Prostate gland (tissue), 2 donors: ENCODE results near the gene AARS2. TPM values are rescaled to one million over a fixed set of nuclear protein-coding genes. Genes with fewer than 3 reads are reported as not detected.
"Not testable (repeated sequence)": the region's sequence is repeated elsewhere in the genome, so short reads cannot be mapped to it uniquely, and the experiment has no call there.

Experiments used
- DNase-seq: peaks from one replicate; pipeline ENCODE4 v3.0.0-alpha.2; 2019; ENCODE audit warnings: low spot score
- H3K27ac ChIP-seq, 2 donors: fragments of 200-600 bp; sonication (generic); 2 replicates each; pipeline ENCODE4 v1.5.1; 2017 to 2019
- H3K27me3 ChIP-seq: fragments of 200-600 bp; sonication (generic); replicated peaks from 2 replicates; pipeline ENCODE4 v1.5.1; 2019; ENCODE audit not compliant: insufficient read depth
- H3K36me3 ChIP-seq, 2 donors: fragments of 200-600 bp; sonication (generic); 1 replicate in 1 of 2; 2 replicates in 1 of 2; pipeline versions ENCODE4 v1.5.1 to v1.8.1; 2017 to 2019
- H3K4me1 ChIP-seq: fragments of 200-600 bp; sonication (generic); replicated peaks from 2 replicates; pipeline ENCODE4 v1.5.1; 2019
- H3K4me3 ChIP-seq, 2 donors: fragments of 200-600 bp; sonication (generic); 2 replicates each; pipeline ENCODE4 v1.5.1; 2017 to 2019
- H3K9me3 ChIP-seq: fragments of 200-600 bp; sonication (generic); 2 replicates; pipeline ENCODE4 v1.5.1; 2017
- CTCF ChIP-seq, 4 experiments: fragments of 200-600 bp in 2 of 4; fragments of 450-650 bp in 2 of 4; sonication (generic) in 2 of 4; IDR thresholded peaks; 1 replicate in 3 of 4; 2 replicates in 1 of 4; pipeline ENCODE4 v1.5.1; 2016 to 2019; ENCODE audit warnings: antibody characterized with exemption in 4 of 4, mild to moderate bottlenecking in 2 of 4, moderate library complexity in 2 of 4
- POLR2A ChIP-seq: fragments of 450-650 bp; IDR thresholded peaks from one replicate; pipeline ENCODE4 v1.6.1; 2016; ENCODE audit warnings: antibody characterized with exemption, mild to moderate bottlenecking
- POLR2AphosphoS5 ChIP-seq: sonication (generic); formaldehyde crosslinking; IDR thresholded peaks from one replicate; pipeline ENCODE4 v1.6.1; 2017; ENCODE audit warnings: antibody characterized with exemption
- WGBS: methylation state at CpG from one replicate; pipeline ENCODE4 v1.1.5; 2018; 5-methylcytosine and 5-hydroxymethylcytosine counted together
- intact Hi-C: fragments of 100-400 bp; cut with DNase I; formaldehyde crosslinking; loops from one replicate; pipeline ENCODE4 v1.14.2; 2022
- total RNA-seq, 2 donors: library from RNA; depleted of rRNA; stranded (reverse); fragments of >200 nt; gene quantifications; one replicate each; pipeline ENCODE4 v1.1.0, GENCODE V29; 2016

AARS2 gene
- total RNA-seq, 2 donors from 2014 or later = 17.4 to 19.4 TPM

GRCh38 chr6:44353336-44353735 is 40.2 kb upstream of the AARS2 start:
- peak; percentile 34 for DNase-seq
- H3K27ac ChIP-seq = peak overlapping the region in 1 of 2 donors; percentile 41
- H3K36me3 ChIP-seq = no peaks in the 10 kb centered on the region
- intact Hi-C loops = no loop called here
- no peaks in the 10 kb centered on the region for H3K9me3 ChIP-seq
- no peaks in the 10 kb centered on the region for H3K4me1 ChIP-seq
- no peak overlapping the region for H3K4me3 ChIP-seq
- H3K27me3 ChIP-seq = no peaks in the 10 kb centered on the region
- TF ChIP-seq POLR2AphosphoS5 = peak; percentile 44
- no peak for TF ChIP-seq CTCF (IDR thresholded peaks at IDR 0.05)
- 40% methylated on average over 2 of the region's 2 CpGs for WGBS

- intact Hi-C loops = no loop called here
- 80% methylated on average over 4 of the region's 4 CpGs for WGBS
- TF ChIP-seq POLR2AphosphoS5 (no peak), POLR2A (no peak), CTCF (IDR thresholded peaks at IDR 0.05) (no peak)
These were observed 39.1 kb upstream of the AARS2 start for GRCh38 chr6:44352259-44352658.

GRCh38 chr6:44350650-44350994 is 37.5 kb upstream of the AARS2 start:
- H3K27me3 ChIP-seq, H3K4me3 ChIP-seq, H3K36me3 ChIP-seq, H3K4me1 ChIP-seq, H3K9me3 ChIP-seq, intact Hi-C loops, DNase-seq, H3K27ac ChIP-seq: not testable (repeated sequence)
- 79% methylated on average over 4 of the region's 4 CpGs for WGBS

More at GRCh38 chr6:44352259-44352658, 39.1 kb upstream of the AARS2 start:
- no peaks in the 10 kb centered on the region for H3K9me3 ChIP-seq
- H3K4me1 ChIP-seq = no peaks in the 10 kb centered on the region
- no peaks in the 10 kb centered on the region for H3K27me3 ChIP-seq
- no peak overlapping the region for H3K27ac ChIP-seq
- no peak overlapping the region for H3K4me3 ChIP-seq
- no peak for DNase-seq
- H3K36me3 ChIP-seq = no peaks in the 10 kb centered on the region

GRCh38 chr6:44349904-44350649 is 36.9 kb upstream of the AARS2 start:
- Histone ChIP-seq H3K4me3 (no peak overlapping the region), H3K4me1 (no peaks in the 10 kb centered on the region), H3K9me3 (no peaks in the 10 kb centered on the region), H3K36me3 (no peaks in the 10 kb centered on the region), H3K27ac (no peak overlapping the region), H3K27me3 (no peaks in the 10 kb centered on the region)
- intact Hi-C loops = no loop called here
- DNase-seq = no peak
- WGBS = 66% methylated on average over 6 of the region's 6 CpGs
- TF ChIP-seq CTCF (IDR thresholded peaks at IDR 0.05) (no peak), POLR2A (no peak), POLR2AphosphoS5 (no peak)

GRCh38 chr6:44346818-44347217 is 33.7 kb upstream of the AARS2 start:
- WGBS = 80% methylated on average over 4 of the region's 4 CpGs

GRCh38 chr6:44342489-44342888 is 29.3 kb upstream of the AARS2 start, which contains the start of gene SPATS1:
Gene SPATS1, plus strand, starts transcription at chr6:44342650. Its CDS starts 446 bp downstream, at chr6:44343096.
- WGBS = 3% methylated on average over 30 of the region's 31 CpGs
- Histone ChIP-seq H3K4me1 (peaks cover 7% of the 10 kb centered on the region), H3K9me3 (no peaks in the 10 kb centered on the region), H3K27me3 (no peaks in the 10 kb centered on the region), H3K36me3 (no peaks in the 10 kb centered on the region), H3K27ac (no peak within 1 kb of the TSS), H3K4me3 (peak within 1 kb of the TSS in 1 of 2 donors; percentile 13)
- peak; percentile 14 for DNase-seq
- intact Hi-C loops = no loop called here
- TF ChIP-seq POLR2AphosphoS5 (no peak), POLR2A (no peak), CTCF (IDR thresholded peaks at IDR 0.05) (no peak)

More at GRCh38 chr6:44346818-44347217, 33.7 kb upstream of the AARS2 start:
- intact Hi-C loops, H3K9me3 ChIP-seq, H3K27ac ChIP-seq, H3K4me1 ChIP-seq, DNase-seq, H3K4me3 ChIP-seq, H3K27me3 ChIP-seq, H3K36me3 ChIP-seq: not testable (repeated sequence)
